ENCODE results near the gene ZNF514. TPM values are rescaled to one million over a fixed set of nuclear protein-coding genes. Genes with fewer than 3 reads are reported as not detected.

Gene ZNF514
- total and polyA plus RNA-seq, 7 donors, result 6.4 to 15.3 (median 13.9) TPM

- Histone ChIP-seq H3K9me3 (no peaks in the 10 kb centered on the region), H3K4me3 (peak within 1 kb of the TSS; percentile 92), H3K27me3 (ENCODE audit: insufficient read depth in 3 of 3, low read length in 2 of 3) (no peaks in the 10 kb centered on the region), H3K36me3 (ENCODE audit: insufficient read depth in 1 of 2, low read depth in 1 of 2) (peaks cover 3 to 17% of the 10 kb centered on the region in 2 donors), H3K27ac (peak within 1 kb of the TSS; percentile 97), H3K4me1 (peaks cover 25% of the 10 kb centered on the region)
- intact Hi-C loops (cut with DNase I), result loop anchor here (2.0 kb wide), 1 partner anchor 37 kb away; the partner anchor contains the start of gene ZNF514 (in 2 of the 2)
- DNase-seq, result peak; percentile 88 to 95
- ATAC-seq, result peak; percentile 97 to 98 (median 98)
- WGBS, 3 donors, result 0 to 1% (median 0%) methylated on average over 68 to 86 of the region's 86 CpGs
- TF ChIP-seq, protein P1, sequence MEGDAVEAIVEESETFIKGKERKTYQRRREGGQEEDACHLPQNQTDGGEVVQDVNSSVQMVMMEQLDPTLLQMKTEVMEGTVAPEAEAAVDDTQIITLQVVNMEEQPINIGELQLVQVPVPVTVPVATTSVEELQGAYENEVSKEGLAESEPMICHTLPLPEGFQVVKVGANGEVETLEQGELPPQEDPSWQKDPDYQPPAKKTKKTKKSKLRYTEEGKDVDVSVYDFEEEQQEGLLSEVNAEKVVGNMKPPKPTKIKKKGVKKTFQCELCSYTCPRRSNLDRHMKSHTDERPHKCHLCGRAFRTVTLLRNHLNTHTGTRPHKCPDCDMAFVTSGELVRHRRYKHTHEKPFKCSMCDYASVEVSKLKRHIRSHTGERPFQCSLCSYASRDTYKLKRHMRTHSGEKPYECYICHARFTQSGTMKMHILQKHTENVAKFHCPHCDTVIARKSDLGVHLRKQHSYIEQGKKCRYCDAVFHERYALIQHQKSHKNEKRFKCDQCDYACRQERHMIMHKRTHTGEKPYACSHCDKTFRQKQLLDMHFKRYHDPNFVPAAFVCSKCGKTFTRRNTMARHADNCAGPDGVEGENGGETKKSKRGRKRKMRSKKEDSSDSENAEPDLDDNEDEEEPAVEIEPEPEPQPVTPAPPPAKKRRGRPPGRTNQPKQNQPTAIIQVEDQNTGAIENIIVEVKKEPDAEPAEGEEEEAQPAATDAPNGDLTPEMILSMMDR (IDR thresholded peaks at IDR 0.05), result no peak
These were observed 38.0 kb downstream of the ZNF514 start, which contains the start of gene MRPS5 for GRCh38 chr2:95121407-95122196. MRPS5 (minus strand) TSS chr2:95121808; CDS start chr2:95121791, 17 bp downstream.

DNA sequence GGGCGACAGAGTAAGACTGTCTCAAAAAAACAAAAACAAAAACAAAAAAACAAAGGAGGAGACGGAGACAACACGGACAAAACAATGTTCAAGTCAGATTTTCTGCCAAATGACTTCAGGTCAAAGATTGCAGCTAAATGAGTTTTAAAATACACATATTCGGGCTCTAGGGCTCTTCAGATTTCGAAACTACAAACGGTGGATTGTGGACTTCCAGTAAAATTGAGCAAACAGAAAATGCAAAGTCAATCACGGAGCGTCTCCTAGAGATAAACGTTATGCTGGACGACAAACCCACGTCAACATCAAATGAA is 38.6 kb downstream of the ZNF514 start:
- peaks cover 25% of the 10 kb centered on the region for H3K4me1 ChIP-seq
- DNase-seq, result no peak
- peaks cover 3 to 21% of the 10 kb centered on the region in 2 donors for H3K36me3 ChIP-seq (ENCODE audit: insufficient read depth in 1 of 2, low read depth in 1 of 2)
- H3K27ac ChIP-seq, result peak overlapping the region; percentile 97
- H3K27me3 ChIP-seq (ENCODE audit: insufficient read depth in 3 of 3, low read length in 2 of 3), result no peaks in the 10 kb centered on the region
- intact Hi-C loops (cut with DNase I), result loop anchor here in 1 of 2 donors (2.0 kb wide), 1 partner anchor 38 kb away; the partner anchor contains the start of gene ZNF514
- H3K9me3 ChIP-seq, result no peaks in the 10 kb centered on the region
- peak in 1 of 4 donors; percentile 8 for ATAC-seq
- 1 to 3% (median 1%) methylated on average over 11 of the region's 11 CpGs for WGBS, 3 donors
- H3K4me3 ChIP-seq, result peak overlapping the region; percentile 92
- TF ChIP-seq, protein P1 (IDR thresholded peaks at IDR 0.05), result no peak

GRCh38 chr2:95115418-95115817 is 44.2 kb downstream of the ZNF514 start:
- DNase-seq, result peak; percentile 44 to 70
- Histone ChIP-seq H3K9me3 (no peaks in the 10 kb centered on the region), H3K36me3 (ENCODE audit: insufficient read depth in 1 of 2, low read depth in 1 of 2) (peaks cover 5 to 68% of the 10 kb centered on the region in 2 donors), H3K4me3 (no peak overlapping the region), H3K4me1 (peaks cover 23% of the 10 kb centered on the region), H3K27me3 (ENCODE audit: insufficient read depth in 3 of 3, low read length in 2 of 3) (no peaks in the 10 kb centered on the region), H3K27ac (no peak overlapping the region)
- ATAC-seq, result peak; percentile 73 to 94 (median 93)
- TF ChIP-seq, protein P1 (IDR thresholded peaks at IDR 0.05), result peak; percentile 74
- intact Hi-C loops (cut with DNase I), result loop anchor here in 1 of 2 donors (2.0 to 5.0 kb wide), 2 partner anchors 38 to 93 kb away; no protein-coding TSS in a partner anchor
- WGBS, 3 donors, result 19 to 22% (median 22%) methylated on average over 7 of the region's 7 CpGs

DNA sequence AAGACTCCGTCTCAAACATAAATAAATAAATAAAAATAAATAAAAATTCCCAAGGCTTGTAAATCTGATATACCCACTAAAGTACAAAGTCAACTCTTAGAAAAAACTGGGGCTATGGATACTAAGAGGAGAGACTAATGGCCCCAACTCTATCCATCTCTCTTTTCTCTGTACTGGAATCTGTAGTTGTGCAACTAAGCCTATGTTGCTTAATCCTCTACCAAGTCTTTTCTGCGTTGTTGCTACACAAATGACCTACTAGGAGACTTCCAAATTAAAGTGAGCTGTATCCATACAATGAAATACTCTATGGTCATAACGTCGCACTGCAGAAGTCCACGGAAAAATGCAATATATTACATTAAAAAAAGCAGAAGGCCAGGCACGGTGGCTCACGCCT is 46.2 kb downstream of the ZNF514 start:
- Histone ChIP-seq H3K36me3 (ENCODE audit: insufficient read depth in 1 of 2, low read depth in 1 of 2) (peaks cover 8 to 87% of the 10 kb centered on the region in 2 donors), H3K4me3 (no peak overlapping the region), H3K27ac (no peak overlapping the region), H3K4me1 (peaks cover 6% of the 10 kb centered on the region), H3K9me3 (no peaks in the 10 kb centered on the region), H3K27me3 (ENCODE audit: insufficient read depth in 3 of 3, low read length in 2 of 3) (no peaks in the 10 kb centered on the region)
- DNase-seq, result no peak
- WGBS, 3 donors, result 94 to 97% (median 94%) methylated on average over 7 of the region's 7 CpGs
- ATAC-seq, result no peak
- intact Hi-C loops (cut with DNase I), result no loop called here
- TF ChIP-seq, protein P1 (IDR thresholded peaks at IDR 0.05), result no peak
